Thoracic aorta (tissue), 2 donors: ENCODE data around the gene CELF6. TPM values are rescaled to one million over a fixed set of nuclear protein-coding genes. Genes with fewer than 3 reads are reported as not detected.

Source experiments
- ATAC-seq: fragments of 150-250 bp; one replicate; pipeline ENCODE4 v1.8.0; 2017; ENCODE audit warnings: low read depth; ENCODE audit not compliant: insufficient number of reproducible peaks, low FRiP score
- DNase-seq: peaks from one replicate; pipeline ENCODE4 v3.0.0-alpha.2; 2020; ENCODE audit warnings: low spot score
- H3K27ac ChIP-seq, 2 donors: fragments of 200-600 bp; sonication (generic); 1 replicate in 1 of 2; 2 replicates in 1 of 2; pipeline ENCODE4 v1.5.1; 2016; ENCODE audit warnings: mild to moderate bottlenecking in 2 of 2, moderate library complexity in 2 of 2
- H3K27me3 ChIP-seq: fragments of 200-600 bp; sonication (generic); replicated peaks from 2 replicates; pipeline ENCODE4 v1.6.0; 2016; ENCODE audit warnings: mild to moderate bottlenecking; ENCODE audit not compliant: insufficient read depth
- H3K36me3 ChIP-seq: fragments of 200-600 bp; sonication (generic); one replicate; pipeline ENCODE4 v1.5.1; 2016
- H3K4me1 ChIP-seq, 2 donors: fragments of 200-600 bp; sonication (generic); 1 replicate in 1 of 2; 2 replicates in 1 of 2; pipeline versions ENCODE4 v1.5.1 to v1.6.0; 2016; ENCODE audit warnings: low read depth in 2 of 2, mild to moderate bottlenecking in 1 of 2; ENCODE audit not compliant: control insufficient read depth in 1 of 2
- H3K4me3 ChIP-seq: fragments of 200-600 bp; sonication (generic); 2 replicates; pipeline ENCODE4 v1.5.1; 2016; ENCODE audit warnings: mild to moderate bottlenecking
- H3K9me3 ChIP-seq: fragments of 200-600 bp; sonication (generic); 2 replicates; pipeline ENCODE4 v1.5.1; 2016
- total RNA-seq, 2 donors: library from RNA; depleted of rRNA; stranded (reverse); fragments of >200 nt; gene quantifications; one replicate each; pipeline versions ENCODE4 v1.1.0 to v1.2.3, GENCODE V29; 2016
- TF ChIP-seq, protein P1 (sequence below): fragments of 200-600 bp; sonication (generic); IDR thresholded peaks from one replicate; pipeline ENCODE4 v1.5.1; 2019; ENCODE audit warnings: antibody characterized with exemption

CELF6 gene
- total RNA-seq, 2 donors from 2014 or later = 2.3 to 4.1 TPM

- ATAC-seq (no peak), DNase-seq (no peak)
- TF ChIP-seq, protein P1, sequence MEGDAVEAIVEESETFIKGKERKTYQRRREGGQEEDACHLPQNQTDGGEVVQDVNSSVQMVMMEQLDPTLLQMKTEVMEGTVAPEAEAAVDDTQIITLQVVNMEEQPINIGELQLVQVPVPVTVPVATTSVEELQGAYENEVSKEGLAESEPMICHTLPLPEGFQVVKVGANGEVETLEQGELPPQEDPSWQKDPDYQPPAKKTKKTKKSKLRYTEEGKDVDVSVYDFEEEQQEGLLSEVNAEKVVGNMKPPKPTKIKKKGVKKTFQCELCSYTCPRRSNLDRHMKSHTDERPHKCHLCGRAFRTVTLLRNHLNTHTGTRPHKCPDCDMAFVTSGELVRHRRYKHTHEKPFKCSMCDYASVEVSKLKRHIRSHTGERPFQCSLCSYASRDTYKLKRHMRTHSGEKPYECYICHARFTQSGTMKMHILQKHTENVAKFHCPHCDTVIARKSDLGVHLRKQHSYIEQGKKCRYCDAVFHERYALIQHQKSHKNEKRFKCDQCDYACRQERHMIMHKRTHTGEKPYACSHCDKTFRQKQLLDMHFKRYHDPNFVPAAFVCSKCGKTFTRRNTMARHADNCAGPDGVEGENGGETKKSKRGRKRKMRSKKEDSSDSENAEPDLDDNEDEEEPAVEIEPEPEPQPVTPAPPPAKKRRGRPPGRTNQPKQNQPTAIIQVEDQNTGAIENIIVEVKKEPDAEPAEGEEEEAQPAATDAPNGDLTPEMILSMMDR = no peak
- Histone ChIP-seq H3K9me3 (no peaks in the 10 kb centered on the region), H3K27ac (no peak overlapping the region), H3K27me3 (no peaks in the 10 kb centered on the region), H3K4me1 (no peaks in the 10 kb centered on the region), H3K36me3 (peaks cover 55% of the 10 kb centered on the region), H3K4me3 (no peak overlapping the region)
Measured at GRCh38 chr15:72345280-72345679, 25.3 kb upstream of the CELF6 start.

GRCh38 chr15:72344602-72345001 lies 24.6 kb upstream of the CELF6 start:
- TF ChIP-seq, protein P1 = no peak
- H3K27ac ChIP-seq = no peak overlapping the region
- no peaks in the 10 kb centered on the region for H3K27me3 ChIP-seq
- no peaks in the 10 kb centered on the region for H3K4me1 ChIP-seq
- DNase-seq (no peak), ATAC-seq (no peak)
- no peaks in the 10 kb centered on the region for H3K9me3 ChIP-seq
- H3K4me3 ChIP-seq = no peak overlapping the region
- peaks cover 50% of the 10 kb centered on the region for H3K36me3 ChIP-seq

- H3K27me3 ChIP-seq = no peaks in the 10 kb centered on the region
- no peak overlapping the region for H3K27ac ChIP-seq
- TF ChIP-seq, protein P1 = no peak
- no peak overlapping the region for H3K4me3 ChIP-seq
- H3K4me1 ChIP-seq = no peaks in the 10 kb centered on the region
- DNase-seq (no peak), ATAC-seq (no peak)
- H3K9me3 ChIP-seq = no peaks in the 10 kb centered on the region
- peaks cover 28% of the 10 kb centered on the region for H3K36me3 ChIP-seq
Measured at GRCh38 chr15:72342385-72342784, 22.4 kb upstream of the CELF6 start.

DNA sequence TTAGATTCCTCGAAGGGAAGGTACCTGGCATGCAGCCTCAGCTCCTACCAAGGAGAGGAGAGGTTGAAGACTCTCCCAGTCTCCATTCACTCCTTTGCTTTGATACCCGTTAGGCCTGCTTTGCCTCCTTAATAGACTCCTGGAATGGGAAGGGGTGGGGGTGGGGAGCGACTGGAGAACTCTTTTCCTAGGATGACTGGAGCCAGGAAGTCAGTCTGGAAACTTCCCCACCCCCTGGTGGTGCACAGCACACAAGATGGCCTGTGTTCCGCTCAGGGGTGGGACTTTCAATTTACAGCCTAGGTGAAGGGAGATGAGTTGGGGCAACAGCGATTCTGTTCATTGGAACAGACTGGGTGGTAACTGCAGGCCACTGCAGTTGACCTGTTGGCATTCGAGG lies 21.4 kb upstream of the CELF6 start:
- peaks cover 19% of the 10 kb centered on the region for H3K36me3 ChIP-seq
- TF ChIP-seq, protein P1 = no peak
- no peaks in the 10 kb centered on the region for H3K27me3 ChIP-seq
- no peaks in the 10 kb centered on the region for H3K9me3 ChIP-seq
- no peaks in the 10 kb centered on the region for H3K4me1 ChIP-seq
- DNase-seq (no peak), ATAC-seq (no peak)
- H3K4me3 ChIP-seq = no peak overlapping the region
- no peak overlapping the region for H3K27ac ChIP-seq

DNA sequence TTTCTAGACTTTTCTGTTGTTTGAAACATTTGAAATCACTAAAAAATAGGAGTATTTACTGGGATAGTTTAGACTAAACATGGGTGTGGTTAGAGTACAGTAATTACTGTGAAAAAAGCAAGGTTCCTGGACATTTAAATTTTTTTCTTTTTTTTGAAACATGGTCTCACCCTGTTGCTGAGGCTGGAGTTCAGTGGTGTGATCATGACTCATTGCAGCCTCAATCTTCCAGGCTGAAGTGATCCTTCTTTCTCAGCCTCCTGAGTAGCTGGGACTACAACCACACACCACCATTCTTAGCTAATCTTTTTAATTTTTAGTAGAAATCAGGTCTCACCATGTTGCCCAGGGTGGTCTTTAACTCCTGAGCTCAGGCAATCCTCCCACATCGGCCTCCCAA lies 20.4 kb upstream of the CELF6 start:
- H3K27ac ChIP-seq = no peak overlapping the region
- H3K36me3 ChIP-seq = peaks cover 10% of the 10 kb centered on the region
- DNase-seq = no peak
- TF ChIP-seq, protein P1 = no peak
- H3K4me3 ChIP-seq = no peak overlapping the region
- ATAC-seq = no peak
- no peaks in the 10 kb centered on the region for H3K27me3 ChIP-seq
- H3K4me1 ChIP-seq = no peaks in the 10 kb centered on the region
- H3K9me3 ChIP-seq = no peaks in the 10 kb centered on the region
